Neuronal stem cell (in vitro differentiated cells): Measurements from ENCODE around the gene ANKAR.
"Not testable (repeated sequence)": the region's sequence is repeated elsewhere in the genome, so short reads cannot be mapped to it uniquely, and the experiment has no call there.

Experiments used
- DNase-seq: peaks from one replicate; pipeline ENCODE4 v3.0.0-alpha.2; 2013; ENCODE audit warnings: low spot score
- H2AFZ ChIP-seq: one replicate; pipeline ENCODE4 v1.6.1; 2013; ENCODE audit warnings: mild to moderate bottlenecking, low read length, inconsistent platforms
- H2AK5ac ChIP-seq: 2 replicates; pipeline ENCODE4 v1.6.1; 2013; ENCODE audit warnings: low read depth, mild to moderate bottlenecking, inconsistent platforms, low read length, moderate library complexity, mixed read lengths
- H2BK120ac ChIP-seq: 2 replicates; pipeline ENCODE4 v1.6.1; 2013; ENCODE audit warnings: low read depth, mild to moderate bottlenecking, inconsistent platforms, low read length, moderate library complexity, mixed read lengths
- H2BK12ac ChIP-seq: one replicate; pipeline ENCODE4 v1.6.1; 2013; ENCODE audit warnings: low read length, inconsistent platforms
- H2BK15ac ChIP-seq: 2 replicates; pipeline ENCODE4 v1.6.1; 2013; ENCODE audit warnings: mild to moderate bottlenecking, low read length, inconsistent platforms, mixed read lengths
- H2BK5ac ChIP-seq: one replicate; pipeline ENCODE4 v1.6.1; 2013; ENCODE audit warnings: inconsistent platforms, mild to moderate bottlenecking, low read length, moderate library complexity
- H3K14ac ChIP-seq: one replicate; pipeline ENCODE4 v1.6.1; 2013; ENCODE audit warnings: low read length, inconsistent platforms
- H3K18ac ChIP-seq: 2 replicates; pipeline ENCODE4 v1.6.1; 2013; ENCODE audit warnings: low read length, inconsistent platforms
- H3K23ac ChIP-seq: 2 replicates; pipeline ENCODE4 v1.6.1; 2013; ENCODE audit warnings: low read depth, mild to moderate bottlenecking, mixed read lengths, low read length, inconsistent platforms; ENCODE audit not compliant: poor library complexity
- H3K27ac ChIP-seq: replicated peaks from 3 replicates; pipeline ENCODE4 v1.5.1; 2013; ENCODE audit warnings: low read length, inconsistent platforms
- H3K27me3 ChIP-seq, 3 experiments: 2 replicates each; pipeline ENCODE4 v1.6.1; 2013; ENCODE audit warnings: low read length in 3 of 3, mild to moderate bottlenecking in 2 of 3, inconsistent platforms in 1 of 3, low read depth in 1 of 3, mixed read lengths in 1 of 3, moderate library complexity in 1 of 3; ENCODE audit not compliant: control insufficient read depth in 3 of 3, insufficient read depth in 3 of 3
- H3K36me3 ChIP-seq, 2 donors: replicated peaks in 1 of 2; 2 replicates each; pipeline ENCODE4 v1.6.1; 2013; ENCODE audit warnings: low read length in 2 of 2; ENCODE audit not compliant: control insufficient read depth in 2 of 2, insufficient read depth in 2 of 2
- H3K4ac ChIP-seq: 2 replicates; pipeline ENCODE4 v1.6.1; 2013; ENCODE audit warnings: inconsistent platforms, mild to moderate bottlenecking, low read length, moderate library complexity
- H3K4me1 ChIP-seq, 2 donors: 1 replicate in 1 of 2; 2 replicates in 1 of 2; pipeline ENCODE4 v1.6.1; 2013; ENCODE audit warnings: low read length in 2 of 2, low read depth in 1 of 2; ENCODE audit not compliant: control insufficient read depth in 2 of 2, insufficient read depth in 1 of 2
- H3K4me2 ChIP-seq: one replicate; pipeline ENCODE4 v1.6.1; 2013; ENCODE audit warnings: mild to moderate bottlenecking, low read length, inconsistent platforms; ENCODE audit not compliant: insufficient read depth, poor library complexity, severe bottlenecking
- H3K4me3 ChIP-seq, 2 donors: 2 replicates each; pipeline ENCODE4 v1.5.1; 2013; ENCODE audit warnings: low read length in 2 of 2, mild to moderate bottlenecking in 2 of 2, inconsistent platforms in 1 of 2, moderate library complexity in 1 of 2
- H3K79me1 ChIP-seq: one replicate; pipeline ENCODE4 v1.6.1; 2013; ENCODE audit warnings: low read depth, mild to moderate bottlenecking, inconsistent platforms, low read length, moderate library complexity
- H3K9ac ChIP-seq: one replicate; pipeline ENCODE4 v1.6.1; 2013; ENCODE audit warnings: mild to moderate bottlenecking, low read depth, low read length, inconsistent platforms; ENCODE audit not compliant: poor library complexity
- H3K9me3 ChIP-seq, 2 donors: replicated peaks in 1 of 2; 2 replicates each; pipeline versions ENCODE3 to v1.6.1; 2013; ENCODE audit warnings: low read length in 2 of 2, mild to moderate bottlenecking in 2 of 2, inconsistent platforms in 1 of 2, low read depth in 1 of 2, mixed read lengths in 1 of 2, moderate library complexity in 1 of 2; ENCODE audit not compliant: control insufficient read depth in 2 of 2, insufficient read depth in 1 of 2
- H4K8ac ChIP-seq: one replicate; pipeline ENCODE4 v1.6.1; 2013; ENCODE audit warnings: low read depth, mild to moderate bottlenecking, inconsistent platforms, low read length, moderate library complexity
- H4K91ac ChIP-seq: one replicate; pipeline ENCODE4 v1.6.1; 2013; ENCODE audit warnings: low read length, low read depth, mild to moderate bottlenecking, inconsistent platforms; ENCODE audit not compliant: poor library complexity
- WGBS, 2 donors: extraction: QIAGEN DNeasy Blood & Tissue Kit; methylation state at CpG; one replicate each; pipeline ENCODE4 v1.1.7; 2013; ENCODE audit warnings: missing lambda C conversion rate in 2 of 2, mixed read lengths in 1 of 2; ENCODE audit not compliant: insufficient read length in 2 of 2, insufficient replicate concordance in 1 of 2; ENCODE audit errors: extremely low coverage in 2 of 2; 5-methylcytosine and 5-hydroxymethylcytosine counted together

Gene ANKAR

DNA sequence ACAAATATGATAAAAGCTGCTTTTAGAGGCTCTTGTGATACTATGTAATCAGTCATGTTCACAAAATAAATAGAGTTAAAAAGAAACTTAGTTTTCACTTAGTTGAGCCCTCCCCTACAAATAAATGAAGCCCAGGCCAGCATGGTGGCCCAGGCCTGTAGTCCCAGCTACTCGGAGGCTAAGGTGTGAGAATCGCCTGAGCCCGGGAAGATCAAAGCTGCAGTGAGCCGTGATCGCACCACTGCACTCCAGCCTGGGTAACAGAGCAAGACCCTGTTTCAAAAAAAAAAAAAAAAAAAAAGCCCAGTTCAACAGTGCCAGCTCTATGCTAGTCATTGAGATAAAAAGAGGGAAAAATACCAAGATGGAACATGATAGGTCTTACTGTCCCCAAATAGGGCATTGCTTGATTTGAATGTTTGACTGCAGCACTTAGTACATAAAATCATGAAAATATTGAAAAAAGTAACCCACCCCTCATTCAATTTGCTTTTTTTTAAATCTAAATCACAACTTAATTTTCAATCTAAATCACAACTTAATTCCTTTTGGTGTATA, 11.7 kb upstream of the ANKAR start:
- H3K36me3 ChIP-seq: peaks cover 9 to 43% of the 10 kb centered on the region in 2 donors
- no peak overlapping the region for H4K91ac ChIP-seq
- no peak overlapping the region for H2BK15ac ChIP-seq
- H3K14ac ChIP-seq: no peak overlapping the region
- H3K79me1 ChIP-seq: peaks cover 4% of the 10 kb centered on the region
- WGBS, 2 donors: no CpG with 5 or more reads among the region's 5 CpGs
- no peak for DNase-seq
- no peak overlapping the region for H2AFZ ChIP-seq
- H3K4me2 ChIP-seq: no peak overlapping the region
- no peak overlapping the region for H4K8ac ChIP-seq
- no peaks in the 10 kb centered on the region for H3K27me3 ChIP-seq
- H3K4me1 ChIP-seq: peaks cover 3 to 4% of the 10 kb centered on the region in 2 donors
- H3K4me3 ChIP-seq: peak overlapping the region in 1 of 2 donors; percentile 88
- H3K23ac ChIP-seq: no peak overlapping the region
- H2BK12ac ChIP-seq: no peak overlapping the region
- no peak overlapping the region for H2AK5ac ChIP-seq
- no peak overlapping the region for H3K9ac ChIP-seq
- no peak overlapping the region for H2BK120ac ChIP-seq
- no peak overlapping the region for H2BK5ac ChIP-seq
- no peak overlapping the region for H3K27ac ChIP-seq
- H3K9me3 ChIP-seq: no peaks in the 10 kb centered on the region
- no peak overlapping the region for H3K18ac ChIP-seq
- H3K4ac ChIP-seq: no peak overlapping the region

DNA sequence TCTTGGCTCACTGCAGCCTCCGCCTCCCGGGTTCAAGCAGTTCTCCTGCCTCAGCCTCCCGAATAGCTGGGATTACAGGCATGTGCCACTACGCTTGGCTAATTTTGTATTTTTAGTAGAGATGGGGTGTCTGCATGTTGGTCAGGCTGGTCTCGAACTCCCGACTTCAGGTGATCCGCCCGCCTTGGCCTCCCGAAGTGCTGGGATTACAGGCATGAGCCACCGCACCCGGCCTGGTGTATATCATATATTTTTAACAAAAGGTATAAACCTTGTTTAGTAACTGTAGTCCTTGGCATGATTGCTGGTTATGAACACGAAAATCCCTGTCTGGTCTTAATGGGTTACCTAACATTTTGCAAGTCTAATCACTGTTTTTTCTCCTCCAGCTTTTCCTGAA, 11.2 kb upstream of the ANKAR start:
- not testable (repeated sequence) for H3K18ac ChIP-seq, H3K9me3 ChIP-seq, H3K9ac ChIP-seq, H3K4ac ChIP-seq, H4K91ac ChIP-seq, H3K27me3 ChIP-seq, H3K79me1 ChIP-seq, H2BK120ac ChIP-seq, H2BK5ac ChIP-seq, H3K27ac ChIP-seq, DNase-seq, H3K4me1 ChIP-seq, H2AFZ ChIP-seq, H3K4me2 ChIP-seq, H2BK15ac ChIP-seq, H3K4me3 ChIP-seq, H3K14ac ChIP-seq, H2AK5ac ChIP-seq, H4K8ac ChIP-seq, H3K23ac ChIP-seq, H2BK12ac ChIP-seq
- H3K36me3 ChIP-seq: peaks cover 12 to 48% of the 10 kb centered on the region in 2 donors
- WGBS, 2 donors: no CpG with 5 or more reads among the region's 12 CpGs

DNA sequence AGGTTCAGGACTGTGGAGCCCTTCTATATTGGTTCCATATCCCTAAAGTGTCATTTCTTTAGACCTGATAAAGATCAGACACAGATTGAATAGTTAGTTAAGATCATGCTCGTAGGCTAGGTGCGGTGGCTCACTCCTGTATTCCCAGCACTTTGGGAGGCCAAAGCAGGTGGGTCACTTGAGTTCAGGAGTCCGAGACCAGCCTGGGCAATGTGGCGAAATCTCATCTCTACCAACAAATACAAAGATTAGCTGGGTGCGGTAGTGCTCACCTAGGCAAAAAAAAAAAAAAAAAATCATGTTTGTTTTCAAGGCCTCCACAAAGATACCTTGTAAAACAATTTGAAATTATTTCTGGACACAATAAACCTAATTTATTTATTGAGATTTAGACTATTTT, 4.6 kb upstream of the ANKAR start:
- no peak for DNase-seq
- no peak overlapping the region for H3K27ac ChIP-seq
- H4K8ac ChIP-seq: no peak overlapping the region
- H3K4me2 ChIP-seq: no peak overlapping the region
- no peak overlapping the region for H4K91ac ChIP-seq
- no peak overlapping the region for H3K23ac ChIP-seq
- H2AK5ac ChIP-seq: no peak overlapping the region
- H3K27me3 ChIP-seq: no peaks in the 10 kb centered on the region
- no peak overlapping the region for H2BK12ac ChIP-seq
- H2BK5ac ChIP-seq: no peak overlapping the region
- no peak overlapping the region for H2BK120ac ChIP-seq
- H3K18ac ChIP-seq: no peak overlapping the region
- peaks cover 22 to 96% of the 10 kb centered on the region in 2 donors for H3K36me3 ChIP-seq
- H3K14ac ChIP-seq: no peak overlapping the region
- H2BK15ac ChIP-seq: no peak overlapping the region
- H3K4me1 ChIP-seq: peaks cover 0 to 4% of the 10 kb centered on the region in 2 donors
- H3K4ac ChIP-seq: no peak overlapping the region
- H3K9me3 ChIP-seq: no peaks in the 10 kb centered on the region
- no peak overlapping the region for H2AFZ ChIP-seq
- WGBS, 2 donors: no CpG with 5 or more reads among the region's 5 CpGs
- no peak overlapping the region for H3K4me3 ChIP-seq
- no peak overlapping the region for H3K9ac ChIP-seq
- no peaks in the 10 kb centered on the region for H3K79me1 ChIP-seq

DNA sequence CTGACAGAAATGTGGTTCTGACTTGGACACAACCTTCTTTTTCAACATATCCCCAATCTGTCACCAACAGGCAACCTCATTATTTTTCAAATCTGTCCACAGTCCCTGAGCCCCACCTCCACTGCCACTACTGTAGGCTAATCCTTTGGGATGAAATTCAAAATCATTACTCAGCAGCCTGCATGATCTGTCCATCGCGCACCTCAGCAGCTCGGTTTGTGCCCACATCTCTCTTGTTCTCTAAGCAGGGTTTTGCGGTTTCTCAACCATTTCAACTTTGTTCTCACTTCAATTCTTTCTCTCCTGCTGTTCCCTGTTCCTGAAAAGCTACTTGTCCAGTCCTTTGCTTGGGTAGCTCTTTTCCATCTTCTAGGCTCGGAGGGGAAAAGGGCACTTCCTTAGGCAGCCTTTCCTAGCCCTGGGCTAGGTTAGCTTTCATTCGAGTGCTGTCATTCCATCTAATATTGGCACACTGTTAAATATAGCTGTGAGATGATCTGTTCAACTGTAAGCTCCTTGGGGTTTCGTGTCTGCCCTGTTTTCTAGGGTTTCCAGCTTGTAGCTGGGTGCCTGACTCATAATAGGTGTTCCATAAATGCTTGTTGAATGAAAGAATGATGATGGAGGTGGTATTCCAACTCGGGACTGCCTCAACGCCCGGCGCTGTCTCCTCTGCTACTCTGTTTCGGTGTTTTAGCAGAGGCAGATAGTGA, 653 bp upstream of the ANKAR start:
- H4K8ac ChIP-seq: no peak overlapping the region
- peak overlapping the region; percentile 48 for H3K4me2 ChIP-seq
- H3K4me1 ChIP-seq: peaks cover 0 to 4% of the 10 kb centered on the region in 2 donors
- H3K9me3 ChIP-seq: peaks cover 0 to 9% of the 10 kb centered on the region in 2 donors
- H3K9ac ChIP-seq: peak overlapping the region; percentile 66
- H3K14ac ChIP-seq: no peak overlapping the region
- H3K18ac ChIP-seq: no peak overlapping the region
- H2AFZ ChIP-seq: no peak overlapping the region
- WGBS, 2 donors: no CpG with 5 or more reads among the region's 12 CpGs
- no peaks in the 10 kb centered on the region for H3K79me1 ChIP-seq
- H3K27ac ChIP-seq: no peak overlapping the region
- no peak overlapping the region for H3K23ac ChIP-seq
- no peak overlapping the region for H3K4ac ChIP-seq
- DNase-seq: no peak
- no peak overlapping the region for H2BK15ac ChIP-seq
- no peak overlapping the region for H2AK5ac ChIP-seq
- no peak overlapping the region for H3K4me3 ChIP-seq
- H2BK12ac ChIP-seq: no peak overlapping the region
- H3K27me3 ChIP-seq: no peaks in the 10 kb centered on the region
- no peak overlapping the region for H4K91ac ChIP-seq
- H2BK120ac ChIP-seq: no peak overlapping the region
- H3K36me3 ChIP-seq: peaks cover 10 to 76% of the 10 kb centered on the region in 2 donors
- H2BK5ac ChIP-seq: no peak overlapping the region
